Stomach (tissue), 9 donors: Measurements from ENCODE around the gene FHL1. TPM values are rescaled to one million over a fixed set of nuclear protein-coding genes. Genes with fewer than 3 reads are reported as not detected.

Experiments used
- DNase-seq, 2 donors: peaks; one replicate each; pipeline versions ENCODE4 v3.0.0 to v3.0.0-alpha.2; 2013 to 2019
- H3K27ac ChIP-seq, 5 donors: fragments of 200-600 bp in 4 of 5; sonication (generic) in 4 of 5; one replicate each; pipeline ENCODE4 v1.5.1; 2013 to 2019; ENCODE audit warnings: mild to moderate bottlenecking in 1 of 5, moderate library complexity in 1 of 5
- H3K27me3 ChIP-seq, 3 donors: fragments of 200-600 bp; sonication (generic); one replicate each; pipeline ENCODE4 v1.5.1; 2017 to 2019; ENCODE audit warnings: mixed run types in 1 of 3
- H3K36me3 ChIP-seq, 4 donors: fragments of 200-600 bp; sonication (generic); 1 replicate in 3 of 4; 2 replicates in 1 of 4; pipeline ENCODE4 v1.5.1; 2016 to 2019
- H3K4me1 ChIP-seq, 4 donors: fragments of 200-600 bp; sonication (generic); one replicate each; pipeline ENCODE4 v1.5.1; 2016 to 2019
- H3K4me3 ChIP-seq, 4 donors: fragments of 200-600 bp; sonication (generic) in 3 of 4; one replicate each; pipeline ENCODE4 v1.5.1; 2016 to 2019; ENCODE audit warnings: mild to moderate bottlenecking in 1 of 4
- H3K9me3 ChIP-seq, 4 donors: fragments of 200-600 bp; sonication (generic); one replicate each; pipeline ENCODE4 v1.5.1; 2016 to 2019
- EP300 ChIP-seq: sonication (generic); formaldehyde crosslinking; IDR thresholded peaks from one replicate; pipeline ENCODE4 v1.6.1; 2017; ENCODE audit warnings: antibody characterized with exemption
- POLR2A ChIP-seq, 4 donors: fragments of 450-650 bp; IDR thresholded peaks; one replicate each; pipeline ENCODE4 v1.6.1; 2016; ENCODE audit warnings: antibody characterized with exemption in 4 of 4, control low read depth in 2 of 4, mild to moderate bottlenecking in 1 of 4, moderate library complexity in 1 of 4
- POLR2AphosphoS5 ChIP-seq, 3 donors: sonication (generic); formaldehyde crosslinking; IDR thresholded peaks; one replicate each; pipeline ENCODE4 v1.6.1; 2016; ENCODE audit warnings: antibody characterized with exemption in 3 of 3
- WGBS, 5 donors: extraction: QIAGEN DNeasy Blood & Tissue Kit in 3 of 5; methylation state at CpG; one replicate each; pipeline versions ENCODE4 v1.1.5 to v1.1.7; 2013 to 2018; 5-methylcytosine and 5-hydroxymethylcytosine counted together
- intact Hi-C: fragments of 100-400 bp; cut with DNase I; formaldehyde crosslinking; loops from one replicate; pipeline ENCODE4 v1.15.1; 2023; ENCODE audit warnings: low total_unique reads
- polyA plus RNA-seq, 3 donors: library from polyadenylated mRNA; stranded (reverse); fragments of 200-250 nt; gene quantifications; one replicate each; pipeline ENCODE4 v1.2.3, GENCODE V29; 2013
- total RNA-seq, 5 donors: library from RNA; depleted of rRNA; stranded (reverse); fragments of >200 nt; gene quantifications; one replicate each; pipeline versions ENCODE4 v1.1.0 to v1.2.3, GENCODE V29; 2014 to 2016
- TF ChIP-seq, protein P1 (sequence below), 7 experiments: fragments of 450-650 bp in 4 of 7; fragments of 200-600 bp in 3 of 7; sonication (generic) in 3 of 7; IDR thresholded peaks; one replicate each; pipeline ENCODE4 v1.5.1; 2016 to 2019; ENCODE audit warnings: antibody characterized with exemption in 7 of 7, control low read depth in 2 of 7, mild to moderate bottlenecking in 1 of 7
- donor health status: healthy with polysubstance abuse.
- donor health status: Bipolar disorder and iron deficiency.
- donor health status: healthy.

The FHL1 gene
- total and polyA plus RNA-seq, 8 donors = 101 to 1,286 (median 337) TPM

DNA sequence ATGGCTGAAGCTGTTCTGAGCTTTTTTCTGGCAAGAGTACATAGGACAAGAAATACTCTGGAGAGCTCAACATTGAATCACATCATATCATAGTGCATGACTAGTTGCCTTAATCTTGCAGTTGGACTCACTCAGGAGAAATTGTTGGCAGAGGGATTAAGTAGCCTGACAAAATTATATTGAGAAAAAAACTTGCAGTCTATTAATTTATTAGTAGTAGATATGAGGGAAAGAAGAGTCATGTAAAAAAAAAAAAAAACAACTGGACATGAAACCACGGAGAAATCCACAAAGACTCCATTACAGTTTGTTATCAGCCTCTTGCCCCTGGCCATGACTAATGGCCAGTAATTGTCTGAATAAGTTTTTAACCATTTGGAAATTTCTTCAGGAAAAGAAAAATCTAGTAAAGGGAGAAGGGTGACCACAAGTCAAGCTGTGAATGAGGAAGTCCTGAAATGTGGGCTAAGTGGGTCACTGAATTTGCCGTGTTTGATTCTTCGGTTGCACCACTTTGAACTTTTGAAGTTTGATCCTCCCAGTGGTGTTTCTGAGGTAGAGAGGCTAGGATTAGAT, 45.6 kb downstream of the FHL1 start:
- peak overlapping the region in 4 of 5 donors; percentile 49 to 84 (median 76) for H3K27ac ChIP-seq
- H3K36me3 ChIP-seq = no peaks in the 10 kb centered on the region
- H3K4me1 ChIP-seq = peaks cover 4 to 54% (median 25%) of the 10 kb centered on the region in 4 donors
- TF ChIP-seq, protein P1, sequence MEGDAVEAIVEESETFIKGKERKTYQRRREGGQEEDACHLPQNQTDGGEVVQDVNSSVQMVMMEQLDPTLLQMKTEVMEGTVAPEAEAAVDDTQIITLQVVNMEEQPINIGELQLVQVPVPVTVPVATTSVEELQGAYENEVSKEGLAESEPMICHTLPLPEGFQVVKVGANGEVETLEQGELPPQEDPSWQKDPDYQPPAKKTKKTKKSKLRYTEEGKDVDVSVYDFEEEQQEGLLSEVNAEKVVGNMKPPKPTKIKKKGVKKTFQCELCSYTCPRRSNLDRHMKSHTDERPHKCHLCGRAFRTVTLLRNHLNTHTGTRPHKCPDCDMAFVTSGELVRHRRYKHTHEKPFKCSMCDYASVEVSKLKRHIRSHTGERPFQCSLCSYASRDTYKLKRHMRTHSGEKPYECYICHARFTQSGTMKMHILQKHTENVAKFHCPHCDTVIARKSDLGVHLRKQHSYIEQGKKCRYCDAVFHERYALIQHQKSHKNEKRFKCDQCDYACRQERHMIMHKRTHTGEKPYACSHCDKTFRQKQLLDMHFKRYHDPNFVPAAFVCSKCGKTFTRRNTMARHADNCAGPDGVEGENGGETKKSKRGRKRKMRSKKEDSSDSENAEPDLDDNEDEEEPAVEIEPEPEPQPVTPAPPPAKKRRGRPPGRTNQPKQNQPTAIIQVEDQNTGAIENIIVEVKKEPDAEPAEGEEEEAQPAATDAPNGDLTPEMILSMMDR (IDR thresholded peaks at IDR 0.05) = no peak
- TF ChIP-seq POLR2AphosphoS5 (IDR thresholded peaks at IDR 0.05) (no peak), EP300 (no peak), POLR2A (IDR thresholded peaks at IDR 0.05) (no peak)
- no peak for DNase-seq
- WGBS, 5 donors = 52 to 75% (median 67%) methylated on average over 3 of the region's 3 CpGs
- H3K4me3 ChIP-seq = no peak overlapping the region
- H3K27me3 ChIP-seq = no peaks in the 10 kb centered on the region
- intact Hi-C loops = no loop called here
- H3K9me3 ChIP-seq = no peaks in the 10 kb centered on the region

GRCh38 chrX:136193771-136194170, 46.4 kb downstream of the FHL1 start:
- H3K27me3 ChIP-seq = no peaks in the 10 kb centered on the region
- no peak overlapping the region for H3K4me3 ChIP-seq
- WGBS, 5 donors = 30 to 53% (median 46%) methylated on average over 4 of the region's 4 CpGs
- intact Hi-C loops = no loop called here
- no peaks in the 10 kb centered on the region for H3K36me3 ChIP-seq
- TF ChIP-seq POLR2AphosphoS5 (IDR thresholded peaks at IDR 0.05) = no peak
- TF ChIP-seq, protein P1 (IDR thresholded peaks at IDR 0.05) = no peak
- no peak for TF ChIP-seq POLR2A (IDR thresholded peaks at IDR 0.05)
- no peak for TF ChIP-seq EP300
- H3K4me1 ChIP-seq = peaks cover 4 to 53% (median 25%) of the 10 kb centered on the region in 4 donors
- peak overlapping the region; percentile 42 to 84 (median 74) for H3K27ac ChIP-seq
- DNase-seq = no peak
- H3K9me3 ChIP-seq = no peaks in the 10 kb centered on the region

DNA sequence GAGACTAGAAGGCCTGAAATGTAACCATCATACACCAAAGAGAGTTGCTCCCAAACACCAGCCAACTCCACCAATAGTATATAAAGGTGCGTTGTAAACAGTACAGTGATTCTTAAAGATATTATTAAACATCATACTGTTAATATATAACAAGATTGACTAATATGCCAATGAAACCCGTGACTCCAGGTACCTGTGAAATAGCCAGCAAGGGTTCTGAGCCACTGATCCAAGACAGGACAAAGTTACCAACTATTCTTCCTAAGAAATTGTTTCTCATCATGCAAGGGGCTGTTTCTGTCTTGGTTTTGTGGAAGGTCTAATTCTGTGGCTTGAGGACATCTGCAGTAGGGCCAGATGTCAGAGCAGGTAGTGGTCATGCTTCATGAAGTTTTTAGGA, 47.2 kb downstream of the FHL1 start:
- H3K9me3 ChIP-seq = no peaks in the 10 kb centered on the region
- H3K27ac ChIP-seq = peak overlapping the region in 4 of 5 donors; percentile 8 to 84 (median 76)
- intact Hi-C loops = no loop called here

GRCh38 chrX:136195247-136195646, 47.9 kb downstream of the FHL1 start:
- no peak for DNase-seq
- Histone ChIP-seq H3K4me1 (peaks cover 4 to 38% (median 21%) of the 10 kb centered on the region in 4 donors), H3K27me3 (no peaks in the 10 kb centered on the region), H3K36me3 (no peaks in the 10 kb centered on the region), H3K27ac (peak overlapping the region in 4 of 5 donors; percentile 70 to 84 (median 76)), H3K4me3 (no peak overlapping the region), H3K9me3 (no peaks in the 10 kb centered on the region)
- no peak for TF ChIP-seq EP300
- no peak for TF ChIP-seq POLR2A (IDR thresholded peaks at IDR 0.05)
- TF ChIP-seq POLR2AphosphoS5 (IDR thresholded peaks at IDR 0.05) = no peak
- TF ChIP-seq, protein P1 (IDR thresholded peaks at IDR 0.05) = no peak
- 40 to 52% (median 42%) methylated on average over 3 to 4 of the region's 4 CpGs for WGBS, 5 donors
- intact Hi-C loops = no loop called here

More for the DNA sequence above, 47.2 kb downstream of the FHL1 start:
- Histone ChIP-seq H3K4me1 (peaks cover 4 to 45% (median 21%) of the 10 kb centered on the region in 4 donors), H3K27me3 (no peaks in the 10 kb centered on the region), H3K4me3 (no peak overlapping the region), H3K36me3 (no peaks in the 10 kb centered on the region)
- WGBS, 5 donors = 48 to 67% (median 56%) methylated on average over 1 to 2 of the region's 2 CpGs
- TF ChIP-seq POLR2A (IDR thresholded peaks at IDR 0.05) = no peak
- no peak for TF ChIP-seq POLR2AphosphoS5 (IDR thresholded peaks at IDR 0.05)
- TF ChIP-seq, protein P1 (IDR thresholded peaks at IDR 0.05) = no peak
- TF ChIP-seq EP300 = no peak
- DNase-seq = no peak
